Measurements from ENCODE around the gene TOPBP1. TPM values are rescaled to one million over a fixed set of nuclear protein-coding genes. Genes with fewer than 3 reads are reported as not detected.

Gene TOPBP1
- total RNA-seq, 2 donors from 2014 or later, result 21.5 to 34.2 TPM

- Histone ChIP-seq H3K36me3 (no peaks in the 10 kb centered on the region), H3K27ac (no peak overlapping the region), H3K27me3 (replicated peaks; ENCODE audit: insufficient read depth) (no peaks in the 10 kb centered on the region), H3K4me3 (no peak overlapping the region), H3K9me3 (no peaks in the 10 kb centered on the region), H3K4me1 (ENCODE audit: control insufficient read depth in 1 of 2, low read depth in 2 of 2) (no peaks in the 10 kb centered on the region)
- TF ChIP-seq, protein P1, sequence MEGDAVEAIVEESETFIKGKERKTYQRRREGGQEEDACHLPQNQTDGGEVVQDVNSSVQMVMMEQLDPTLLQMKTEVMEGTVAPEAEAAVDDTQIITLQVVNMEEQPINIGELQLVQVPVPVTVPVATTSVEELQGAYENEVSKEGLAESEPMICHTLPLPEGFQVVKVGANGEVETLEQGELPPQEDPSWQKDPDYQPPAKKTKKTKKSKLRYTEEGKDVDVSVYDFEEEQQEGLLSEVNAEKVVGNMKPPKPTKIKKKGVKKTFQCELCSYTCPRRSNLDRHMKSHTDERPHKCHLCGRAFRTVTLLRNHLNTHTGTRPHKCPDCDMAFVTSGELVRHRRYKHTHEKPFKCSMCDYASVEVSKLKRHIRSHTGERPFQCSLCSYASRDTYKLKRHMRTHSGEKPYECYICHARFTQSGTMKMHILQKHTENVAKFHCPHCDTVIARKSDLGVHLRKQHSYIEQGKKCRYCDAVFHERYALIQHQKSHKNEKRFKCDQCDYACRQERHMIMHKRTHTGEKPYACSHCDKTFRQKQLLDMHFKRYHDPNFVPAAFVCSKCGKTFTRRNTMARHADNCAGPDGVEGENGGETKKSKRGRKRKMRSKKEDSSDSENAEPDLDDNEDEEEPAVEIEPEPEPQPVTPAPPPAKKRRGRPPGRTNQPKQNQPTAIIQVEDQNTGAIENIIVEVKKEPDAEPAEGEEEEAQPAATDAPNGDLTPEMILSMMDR (IDR thresholded peaks at IDR 0.05), result no peak
- ATAC-seq (ENCODE audit: insufficient number of reproducible peaks, low FRiP score, low read depth) (no peak), DNase-seq (ENCODE audit: low spot score) (no peak)
Observed at GRCh38 chr3:133701435-133702358, 40.0 kb upstream of the TOPBP1 start.

- Histone ChIP-seq H3K4me3 (no peak overlapping the region), H3K27me3 (replicated peaks; ENCODE audit: insufficient read depth) (no peaks in the 10 kb centered on the region), H3K9me3 (no peaks in the 10 kb centered on the region), H3K4me1 (ENCODE audit: control insufficient read depth in 1 of 2, low read depth in 2 of 2) (no peaks in the 10 kb centered on the region), H3K27ac (no peak overlapping the region), H3K36me3 (no peaks in the 10 kb centered on the region)
- DNase-seq (ENCODE audit: low spot score) (no peak), ATAC-seq (ENCODE audit: insufficient number of reproducible peaks, low FRiP score, low read depth) (no peak)
- TF ChIP-seq, protein P1 (IDR thresholded peaks at IDR 0.05), result no peak
Observed at GRCh38 chr3:133700351-133700750, 38.6 kb upstream of the TOPBP1 start.

DNA sequence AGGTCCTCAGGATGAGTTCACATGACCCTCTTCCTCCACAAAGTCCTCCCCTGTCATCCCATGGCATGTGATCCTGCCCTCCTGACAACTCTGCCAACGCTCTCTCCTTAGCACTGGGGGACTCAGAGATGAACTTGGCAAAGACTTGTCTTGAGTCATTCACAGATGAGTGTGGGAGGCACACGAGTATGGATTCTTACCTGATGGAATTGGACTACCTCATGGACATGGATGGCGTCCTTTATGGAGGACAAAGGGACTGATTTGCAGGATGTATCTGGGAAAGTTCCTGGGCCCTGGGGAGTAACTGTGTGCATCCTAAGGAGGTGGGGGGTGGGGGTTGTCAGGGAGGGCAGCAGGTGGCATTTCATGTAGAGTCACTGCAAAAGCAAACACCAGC is 38.2 kb upstream of the TOPBP1 start:
- H3K4me1 ChIP-seq (ENCODE audit: control insufficient read depth in 1 of 2, low read depth in 2 of 2), result no peaks in the 10 kb centered on the region
- H3K36me3 ChIP-seq, result no peaks in the 10 kb centered on the region
- DNase-seq (ENCODE audit: low spot score) (no peak), ATAC-seq (ENCODE audit: insufficient number of reproducible peaks, low FRiP score, low read depth) (no peak)
- H3K27me3 ChIP-seq (replicated peaks; ENCODE audit: insufficient read depth), result no peaks in the 10 kb centered on the region
- TF ChIP-seq, protein P1 (IDR thresholded peaks at IDR 0.05), result no peak
- H3K4me3 ChIP-seq, result no peak overlapping the region
- no peak overlapping the region for H3K27ac ChIP-seq
- H3K9me3 ChIP-seq, result no peaks in the 10 kb centered on the region

DNA sequence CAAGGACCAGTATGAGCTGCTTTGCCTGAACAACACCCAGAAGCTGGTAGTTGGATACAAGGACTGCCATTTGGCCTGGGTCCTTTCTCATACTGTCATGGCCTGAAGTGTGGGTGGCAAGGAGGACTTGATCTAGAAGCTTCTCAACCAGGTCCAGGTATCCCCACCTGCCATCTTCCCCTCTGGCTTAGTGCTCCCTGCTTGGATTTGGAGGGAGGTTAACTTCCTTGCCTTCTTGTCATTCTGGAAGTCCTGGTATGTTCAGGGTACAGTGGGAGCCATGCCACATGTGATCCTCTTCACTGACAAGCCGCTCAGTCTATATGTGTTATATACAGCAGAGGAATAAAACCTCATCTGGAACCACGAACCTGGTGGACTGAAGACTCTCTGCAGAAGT is 37.7 kb upstream of the TOPBP1 start:
- ATAC-seq (ENCODE audit: insufficient number of reproducible peaks, low FRiP score, low read depth) (no peak), DNase-seq (ENCODE audit: low spot score) (no peak)
- Histone ChIP-seq H3K27me3 (replicated peaks; ENCODE audit: insufficient read depth) (no peaks in the 10 kb centered on the region), H3K36me3 (no peaks in the 10 kb centered on the region), H3K4me1 (ENCODE audit: control insufficient read depth in 1 of 2, low read depth in 2 of 2) (no peaks in the 10 kb centered on the region), H3K4me3 (no peak overlapping the region), H3K9me3 (no peaks in the 10 kb centered on the region), H3K27ac (no peak overlapping the region)
- TF ChIP-seq, protein P1 (IDR thresholded peaks at IDR 0.05), result no peak

DNA sequence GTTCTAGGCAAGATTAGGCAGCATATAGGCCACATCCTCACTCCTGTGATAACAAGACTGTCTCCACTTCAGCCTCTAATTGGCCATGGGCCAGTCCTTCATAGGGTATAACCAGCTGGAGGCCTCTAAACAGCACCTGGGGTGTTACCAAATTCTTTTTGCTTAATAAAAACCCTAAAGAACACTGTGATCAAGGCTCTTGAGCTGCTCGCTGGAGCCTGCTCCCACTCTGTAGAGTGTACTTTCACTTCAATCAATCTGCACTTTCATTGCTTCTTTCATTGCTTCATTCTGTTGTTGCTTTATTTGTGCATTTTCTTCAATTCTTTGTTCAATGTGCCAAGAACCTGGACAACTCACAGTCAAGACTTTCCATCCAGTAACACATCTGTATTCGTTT is 36.2 kb upstream of the TOPBP1 start:
- ATAC-seq (ENCODE audit: insufficient number of reproducible peaks, low FRiP score, low read depth) (no peak), DNase-seq (ENCODE audit: low spot score) (no peak)
- Histone ChIP-seq H3K27me3 (replicated peaks; ENCODE audit: insufficient read depth) (no peaks in the 10 kb centered on the region), H3K27ac (no peak overlapping the region), H3K4me1 (ENCODE audit: control insufficient read depth in 1 of 2, low read depth in 2 of 2) (no peaks in the 10 kb centered on the region), H3K9me3 (no peaks in the 10 kb centered on the region), H3K36me3 (no peaks in the 10 kb centered on the region), H3K4me3 (no peak overlapping the region)
- TF ChIP-seq, protein P1 (IDR thresholded peaks at IDR 0.05), result no peak

Data from thoracic aorta (tissue), 2 donors.